HepG2 (cell line): ENCODE results near the gene ARFGEF2. TPM values are rescaled to one million over a fixed set of nuclear protein-coding genes. Genes with fewer than 3 reads are reported as not detected.

Experiments used
- ATF7-NPFF ChIP-seq: sonication (generic); formaldehyde crosslinking; IDR thresholded peaks from 2 replicates; pipeline ENCODE4 v1.8.1; 2023; ENCODE audit warnings: mild to moderate bottlenecking, low read depth, missing genetic modification reagents, moderate library complexity
- BORCS8-MEF2B ChIP-seq: sonication (generic); formaldehyde crosslinking; IDR thresholded peaks from 2 replicates; pipeline ENCODE4 v1.8.0; 2022; ENCODE audit warnings: mild to moderate bottlenecking, missing genetic modification reagents
- CHD2 ChIP-seq: IDR thresholded peaks from 2 replicates; pipeline ENCODE4 v1.6.1; 2011; ENCODE audit warnings: low read depth, low read length, improper control_type of control experiment
- GATAD2A ChIP-seq: IDR thresholded peaks from 2 replicates; pipeline ENCODE4 v1.6.1; 2016
- HBP1 ChIP-seq: IDR thresholded peaks from 2 replicates; pipeline ENCODE4 v1.6.1; 2016; ENCODE audit warnings: low read depth, control low read depth
- HNRNPK ChIP-seq: fragments of 200-400 bp; formaldehyde crosslinking; IDR thresholded peaks from 2 replicates; pipeline ENCODE4 v1.6.1; 2018; ENCODE audit warnings: low read length, low read depth, moderate library complexity, mild to moderate bottlenecking; ENCODE audit not compliant: poor library complexity, severe bottlenecking
- MAF1 ChIP-seq: sonication (generic); formaldehyde crosslinking; IDR thresholded peaks from 2 replicates; pipeline ENCODE4 v1.5.0; 2020; ENCODE audit warnings: missing genetic modification reagents, borderline replicate concordance
- MTA1 ChIP-seq: sonication (generic); formaldehyde crosslinking; IDR thresholded peaks from 2 replicates; pipeline ENCODE4 v1.4.0; 2020; ENCODE audit warnings: missing genetic modification reagents, mild to moderate bottlenecking, borderline replicate concordance
- MYNN ChIP-seq: sonication (generic); formaldehyde crosslinking; IDR thresholded peaks from 2 replicates; pipeline ENCODE4 v1.4.0; 2020; ENCODE audit warnings: mild to moderate bottlenecking, low read depth, missing genetic modification reagents
- NONO ChIP-seq, 2 experiments: fragments of 450-650 bp in 1 of 2; sonication (generic) in 1 of 2; formaldehyde crosslinking in 1 of 2; IDR thresholded peaks in 1 of 2; conservative IDR thresholded peaks in 1 of 2; 2 replicates each; pipeline versions ENCODE4 v1.6.1 to v1.8.0; 2017 to 2022; ENCODE audit warnings: mild to moderate bottlenecking in 1 of 2, missing genetic modification reagents in 1 of 2, moderate library complexity in 1 of 2
- RCOR2 ChIP-seq: IDR thresholded peaks from 2 replicates; pipeline ENCODE4 v1.6.1; 2016; ENCODE audit warnings: missing biosample characterization, missing genetic modification reagents
- RFX5 ChIP-seq: IDR thresholded peaks from 2 replicates; pipeline ENCODE4 v1.6.1; 2011; ENCODE audit warnings: low read depth, low read length, improper control_type of control experiment
- TFAP4 ChIP-seq: sonication (generic); IDR thresholded peaks from 2 replicates; pipeline ENCODE4 v1.6.1; 2016; ENCODE audit warnings: low read depth, borderline replicate concordance
- YY1 ChIP-seq: IDR thresholded peaks from 2 replicates; pipeline ENCODE4 v1.6.1; 2011; ENCODE audit warnings: low read length, low read depth, moderate library complexity, mild to moderate bottlenecking; ENCODE audit not compliant: insufficient read depth, insufficient replicate concordance
- ZNF234 ChIP-seq: sonication (generic); formaldehyde crosslinking; conservative IDR thresholded peaks from 2 replicates; pipeline ENCODE4 v1.5.1; 2020; ENCODE audit warnings: mild to moderate bottlenecking, missing genetic modification reagents
- ZNF329 ChIP-seq: sonication (generic); formaldehyde crosslinking; IDR thresholded peaks from 2 replicates; pipeline ENCODE4 v1.9.0; 2021; ENCODE audit warnings: low read depth, mild to moderate bottlenecking, missing genetic modification reagents
- ZNF441 ChIP-seq: sonication (generic); formaldehyde crosslinking; IDR thresholded peaks from 2 replicates; pipeline ENCODE4 v1.7.0; 2021; ENCODE audit warnings: missing genetic modification reagents, borderline replicate concordance
- ZNF501 ChIP-seq: sonication (generic); formaldehyde crosslinking; IDR thresholded peaks from 2 replicates; pipeline ENCODE4 v1.5.1; 2020; ENCODE audit warnings: mild to moderate bottlenecking, moderate library complexity, missing genetic modification reagents
- polyA plus RNA-seq, 8 experiments: library from polyadenylated mRNA; depleted of rRNA in 3 of 8; stranded (reverse) in 7 of 8; unstranded in 1 of 8; fragments of >200 nt; fragmentation: Illumina TruSeq in 4 of 8; extraction: Trizol in 4 of 8; gene quantifications; 2 replicates each; pipeline versions ENCODE4 v1.2.1 to v1.2.3, GENCODE V29; 2011 to 2016; ENCODE audit warnings: low read depth in 4 of 8, missing spikeins in 1 of 8, mixed read lengths in 1 of 8; ENCODE audit not compliant: insufficient read depth in 1 of 8
- total RNA-seq, 5 experiments: library from RNA; depleted of rRNA; stranded (reverse); fragments of >200 nt; fragmentation: Illumina TruSeq; extraction: Trizol; gene quantifications; 2 replicates each; pipeline ENCODE4 v1.2.3, GENCODE V29; 2016; ENCODE audit warnings: low read depth in 1 of 5
- TF ChIP-seq, protein P1 (sequence below): sonication (generic); formaldehyde crosslinking; IDR thresholded peaks from 2 replicates; pipeline ENCODE4 v1.4.0; 2020; ENCODE audit warnings: missing genetic modification reagents, borderline replicate concordance
- TF ChIP-seq, protein P2 (sequence below): sonication (generic); formaldehyde crosslinking; conservative IDR thresholded peaks from 2 replicates; pipeline ENCODE4 v1.4.0; 2020; ENCODE audit warnings: missing genetic modification reagents
- TF ChIP-seq, protein P3 (sequence below): sonication (generic); formaldehyde crosslinking; conservative IDR thresholded peaks from 2 replicates; pipeline ENCODE4 v1.4.0; 2020; ENCODE audit warnings: missing genetic modification reagents

ARFGEF2 gene
- total and polyA plus RNA-seq, 2 of the 13 experiments (the other 11 are each of a cell fraction or from before 2014, with no cell fraction given), result 44.0 to 60.8 TPM

GRCh38 chr20:49045440-49046086, 124.1 kb downstream of the ARFGEF2 start (continued):
- peak; percentile 39; the same call in 1 of the 2 replicates for TF ChIP-seq ATF7-NPFF (CRISPR knock-in tag)
- TF ChIP-seq, protein P1, sequence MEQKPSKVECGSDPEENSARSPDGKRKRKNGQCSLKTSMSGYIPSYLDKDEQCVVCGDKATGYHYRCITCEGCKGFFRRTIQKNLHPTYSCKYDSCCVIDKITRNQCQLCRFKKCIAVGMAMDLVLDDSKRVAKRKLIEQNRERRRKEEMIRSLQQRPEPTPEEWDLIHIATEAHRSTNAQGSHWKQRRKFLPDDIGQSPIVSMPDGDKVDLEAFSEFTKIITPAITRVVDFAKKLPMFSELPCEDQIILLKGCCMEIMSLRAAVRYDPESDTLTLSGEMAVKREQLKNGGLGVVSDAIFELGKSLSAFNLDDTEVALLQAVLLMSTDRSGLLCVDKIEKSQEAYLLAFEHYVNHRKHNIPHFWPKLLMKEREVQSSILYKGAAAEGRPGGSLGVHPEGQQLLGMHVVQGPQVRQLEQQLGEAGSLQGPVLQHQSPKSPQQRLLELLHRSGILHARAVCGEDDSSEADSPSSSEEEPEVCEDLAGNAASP, result no peak
- no peak for TF ChIP-seq MTA1
- TF ChIP-seq BORCS8-MEF2B (CRISPR knock-in tag), result no peak
- no peak for TF ChIP-seq TFAP4
- no peak for TF ChIP-seq RFX5
- TF ChIP-seq ZNF441 (CRISPR knock-in tag), result no peak; the same call in 1 of the 2 replicates
- no peak for TF ChIP-seq NONO (IDR thresholded peaks at IDR 0.05)
- 0 out of 2 replicates have a peak, but pooled peaks have one; percentile 28 for TF ChIP-seq NONO (CRISPR knock-in tag; conservative IDR thresholded peaks at IDR 0.05)
- no peak for TF ChIP-seq HNRNPK
- TF ChIP-seq HBP1 (CRISPR knock-in tag), result no peak
- TF ChIP-seq RCOR2, result no peak; the same call in 1 of the 2 replicates
- TF ChIP-seq GATAD2A (CRISPR knock-in tag), result no peak
- no peak; the same call in 1 of the 2 replicates for TF ChIP-seq ZNF501 (CRISPR knock-in tag)
- TF ChIP-seq, protein P2, sequence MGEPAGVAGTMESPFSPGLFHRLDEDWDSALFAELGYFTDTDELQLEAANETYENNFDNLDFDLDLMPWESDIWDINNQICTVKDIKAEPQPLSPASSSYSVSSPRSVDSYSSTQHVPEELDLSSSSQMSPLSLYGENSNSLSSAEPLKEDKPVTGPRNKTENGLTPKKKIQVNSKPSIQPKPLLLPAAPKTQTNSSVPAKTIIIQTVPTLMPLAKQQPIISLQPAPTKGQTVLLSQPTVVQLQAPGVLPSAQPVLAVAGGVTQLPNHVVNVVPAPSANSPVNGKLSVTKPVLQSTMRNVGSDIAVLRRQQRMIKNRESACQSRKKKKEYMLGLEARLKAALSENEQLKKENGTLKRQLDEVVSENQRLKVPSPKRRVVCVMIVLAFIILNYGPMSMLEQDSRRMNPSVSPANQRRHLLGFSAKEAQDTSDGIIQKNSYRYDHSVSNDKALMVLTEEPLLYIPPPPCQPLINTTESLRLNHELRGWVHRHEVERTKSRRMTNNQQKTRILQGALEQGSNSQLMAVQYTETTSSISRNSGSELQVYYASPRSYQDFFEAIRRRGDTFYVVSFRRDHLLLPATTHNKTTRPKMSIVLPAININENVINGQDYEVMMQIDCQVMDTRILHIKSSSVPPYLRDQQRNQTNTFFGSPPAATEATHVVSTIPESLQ (CRISPR knock-in tag), result 0 out of 2 replicates have a peak, but pooled peaks have one; percentile 14
- no peak for TF ChIP-seq ZNF329 (CRISPR knock-in tag)
- no peak for TF ChIP-seq MAF1
- TF ChIP-seq ZNF234 (CRISPR knock-in tag), result no peak
- no peak for TF ChIP-seq CHD2
- TF ChIP-seq, protein P3, sequence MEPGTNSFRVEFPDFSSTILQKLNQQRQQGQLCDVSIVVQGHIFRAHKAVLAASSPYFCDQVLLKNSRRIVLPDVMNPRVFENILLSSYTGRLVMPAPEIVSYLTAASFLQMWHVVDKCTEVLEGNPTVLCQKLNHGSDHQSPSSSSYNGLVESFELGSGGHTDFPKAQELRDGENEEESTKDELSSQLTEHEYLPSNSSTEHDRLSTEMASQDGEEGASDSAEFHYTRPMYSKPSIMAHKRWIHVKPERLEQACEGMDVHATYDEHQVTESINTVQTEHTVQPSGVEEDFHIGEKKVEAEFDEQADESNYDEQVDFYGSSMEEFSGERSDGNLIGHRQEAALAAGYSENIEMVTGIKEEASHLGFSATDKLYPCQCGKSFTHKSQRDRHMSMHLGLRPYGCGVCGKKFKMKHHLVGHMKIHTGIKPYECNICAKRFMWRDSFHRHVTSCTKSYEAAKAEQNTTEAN (CRISPR knock-in tag), result no peak
- TF ChIP-seq MYNN, result peak; percentile 14; the same call in 1 of the 2 replicates
- TF ChIP-seq YY1, result no peak
